GM12873 (cell line): ENCODE results near the gene SUPT3H.

Experiments
- TF ChIP-seq, protein P1 (sequence below): IDR thresholded peaks from 2 replicates; pipeline ENCODE4 v1.5.1; 2012; ENCODE audit warnings: low read depth, mild to moderate bottlenecking, moderate library complexity, low read length, control low read depth; ENCODE audit not compliant: insufficient read depth; ENCODE audit errors: missing control alignments

Gene SUPT3H

DNA sequence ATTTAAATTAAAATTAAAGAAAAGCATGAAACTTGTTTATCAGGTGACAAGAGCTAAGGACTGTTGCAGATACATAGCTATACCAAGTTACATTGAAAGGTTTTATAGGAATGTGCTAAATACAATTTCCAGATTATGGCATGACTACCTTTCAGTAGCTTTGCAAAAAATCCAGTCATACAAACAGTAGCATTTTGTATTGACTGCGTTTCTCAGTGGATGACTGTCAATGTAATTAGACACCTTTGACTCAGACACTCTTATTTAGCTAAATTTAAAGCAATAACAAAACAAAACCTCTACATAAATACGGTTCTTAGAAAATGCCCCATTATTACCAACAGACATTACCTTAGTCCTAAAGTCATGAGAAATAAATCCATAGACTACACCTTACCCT lies 325.4 kb downstream of the SUPT3H start:
- TF ChIP-seq, protein P1, sequence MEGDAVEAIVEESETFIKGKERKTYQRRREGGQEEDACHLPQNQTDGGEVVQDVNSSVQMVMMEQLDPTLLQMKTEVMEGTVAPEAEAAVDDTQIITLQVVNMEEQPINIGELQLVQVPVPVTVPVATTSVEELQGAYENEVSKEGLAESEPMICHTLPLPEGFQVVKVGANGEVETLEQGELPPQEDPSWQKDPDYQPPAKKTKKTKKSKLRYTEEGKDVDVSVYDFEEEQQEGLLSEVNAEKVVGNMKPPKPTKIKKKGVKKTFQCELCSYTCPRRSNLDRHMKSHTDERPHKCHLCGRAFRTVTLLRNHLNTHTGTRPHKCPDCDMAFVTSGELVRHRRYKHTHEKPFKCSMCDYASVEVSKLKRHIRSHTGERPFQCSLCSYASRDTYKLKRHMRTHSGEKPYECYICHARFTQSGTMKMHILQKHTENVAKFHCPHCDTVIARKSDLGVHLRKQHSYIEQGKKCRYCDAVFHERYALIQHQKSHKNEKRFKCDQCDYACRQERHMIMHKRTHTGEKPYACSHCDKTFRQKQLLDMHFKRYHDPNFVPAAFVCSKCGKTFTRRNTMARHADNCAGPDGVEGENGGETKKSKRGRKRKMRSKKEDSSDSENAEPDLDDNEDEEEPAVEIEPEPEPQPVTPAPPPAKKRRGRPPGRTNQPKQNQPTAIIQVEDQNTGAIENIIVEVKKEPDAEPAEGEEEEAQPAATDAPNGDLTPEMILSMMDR: no peak

- TF ChIP-seq, protein P1: no peak
Observed at GRCh38 chr6:45049188-45049843, 328.4 kb downstream of the SUPT3H start.

GRCh38 chr6:45047573-45047972 lies 330.2 kb downstream of the SUPT3H start:
- TF ChIP-seq, protein P1: no peak

- TF ChIP-seq, protein P1: no peak
Observed at GRCh38 chr6:45045253-45045601, 332.5 kb downstream of the SUPT3H start.

- TF ChIP-seq, protein P1: no peak
Observed at GRCh38 chr6:45044510-45045252, 333.1 kb downstream of the SUPT3H start.

DNA sequence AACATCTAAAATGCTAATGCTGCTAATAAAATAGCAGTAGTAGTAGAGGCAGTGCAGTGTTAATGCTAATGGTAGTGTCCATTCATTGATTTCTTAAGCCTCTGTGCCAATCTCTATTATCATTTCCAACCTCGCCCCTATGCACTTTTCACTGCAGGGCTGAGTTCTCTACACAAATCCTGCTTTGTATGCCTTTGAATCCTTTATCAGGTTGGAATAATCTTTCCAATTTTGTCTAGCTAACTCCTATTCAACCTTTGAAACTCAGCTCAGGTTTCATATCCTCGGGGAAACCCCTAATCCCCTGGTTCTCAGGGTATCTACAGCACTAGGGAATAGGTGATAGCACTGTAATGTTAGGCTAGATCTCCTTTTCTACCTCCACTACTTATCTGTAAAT lies 333.6 kb downstream of the SUPT3H start:
- TF ChIP-seq, protein P1: no peak

DNA sequence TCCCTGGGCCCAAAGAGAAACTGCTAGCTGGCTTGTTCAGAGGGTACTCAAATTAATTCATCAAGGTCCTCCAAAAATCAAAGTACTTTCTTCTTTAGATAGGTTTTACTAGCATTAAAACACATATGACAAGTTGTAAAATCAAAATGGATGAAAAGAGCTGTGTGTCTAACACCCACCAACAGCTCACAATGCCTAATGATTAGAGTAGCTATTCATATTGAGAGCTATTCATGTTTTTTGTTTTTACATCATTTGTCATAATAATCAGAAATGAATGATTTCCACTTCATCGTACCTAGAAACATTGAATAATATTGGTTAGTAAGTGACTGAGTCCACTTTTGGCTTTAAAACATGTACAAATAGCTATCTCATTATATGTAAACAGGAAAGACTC lies 339.5 kb downstream of the SUPT3H start:
- TF ChIP-seq, protein P1: no peak
